Natural killer cell treated with Interleukin-12 subunit alpha and Interleukin-12 subunit beta and Interleukin-15 and Interleukin-18, amount 100 ng/mL, for 72 hours (primary cell): Measurements from ENCODE around the gene NBEA. TPM values are rescaled to one million over a fixed set of nuclear protein-coding genes. Genes with fewer than 3 reads are reported as not detected.
"Not testable (repeated sequence)": the region's sequence is repeated elsewhere in the genome, so short reads cannot be mapped to it uniquely, and the experiment has no call there.

Experiments used
- ATAC-seq, 2 donors: fragments of 150-1000 bp; cut with Tn5 transposase in 1 of 2; sonication (Bioruptor Pico), chemical (Tn5 transposase) in 1 of 2; 2 replicates each; pipeline ENCODE4 v1.10.0; 2021
- DNase-seq: peaks from one replicate; pipeline ENCODE4 v3.0.0; 2022; ENCODE audit warnings: low spot score
- H3K27ac Mint-ChIP-seq, 2 donors: 1 replicate in 1 of 2; 2 replicates in 1 of 2; pipeline ENCODE4 v1.8.0; 2022; ENCODE audit warnings: mixed read lengths in 2 of 2, mild to moderate bottlenecking in 1 of 2, moderate library complexity in 1 of 2
- H3K27me3 Mint-ChIP-seq, 2 donors: 1 replicate in 1 of 2; 2 replicates in 1 of 2; pipeline ENCODE4 v1.8.0; 2022; ENCODE audit warnings: mixed read lengths in 2 of 2
- H3K36me3 Mint-ChIP-seq: one replicate; pipeline ENCODE4 v1.8.0; 2022; ENCODE audit warnings: mixed read lengths
- H3K4me1 Mint-ChIP-seq, 2 donors: 1 replicate in 1 of 2; 2 replicates in 1 of 2; pipeline ENCODE4 v1.8.0; 2022; ENCODE audit warnings: low read depth in 2 of 2, mixed read lengths in 2 of 2, mild to moderate bottlenecking in 1 of 2
- H3K4me3 Mint-ChIP-seq: one replicate; pipeline ENCODE4 v1.8.0; 2022; ENCODE audit warnings: mixed read lengths
- H3K9me3 Mint-ChIP-seq: 2 replicates; pipeline ENCODE4 v1.8.0; 2022; ENCODE audit warnings: mixed read lengths
- total RNA-seq, 2 donors: library from RNA; stranded (reverse); gene quantifications; one replicate each; pipeline ENCODE4 v1.2.3, GENCODE V29; 2022

NBEA gene
- total RNA-seq, 2 donors from 2014 or later, result 0.08 to 0.12 TPM

DNA sequence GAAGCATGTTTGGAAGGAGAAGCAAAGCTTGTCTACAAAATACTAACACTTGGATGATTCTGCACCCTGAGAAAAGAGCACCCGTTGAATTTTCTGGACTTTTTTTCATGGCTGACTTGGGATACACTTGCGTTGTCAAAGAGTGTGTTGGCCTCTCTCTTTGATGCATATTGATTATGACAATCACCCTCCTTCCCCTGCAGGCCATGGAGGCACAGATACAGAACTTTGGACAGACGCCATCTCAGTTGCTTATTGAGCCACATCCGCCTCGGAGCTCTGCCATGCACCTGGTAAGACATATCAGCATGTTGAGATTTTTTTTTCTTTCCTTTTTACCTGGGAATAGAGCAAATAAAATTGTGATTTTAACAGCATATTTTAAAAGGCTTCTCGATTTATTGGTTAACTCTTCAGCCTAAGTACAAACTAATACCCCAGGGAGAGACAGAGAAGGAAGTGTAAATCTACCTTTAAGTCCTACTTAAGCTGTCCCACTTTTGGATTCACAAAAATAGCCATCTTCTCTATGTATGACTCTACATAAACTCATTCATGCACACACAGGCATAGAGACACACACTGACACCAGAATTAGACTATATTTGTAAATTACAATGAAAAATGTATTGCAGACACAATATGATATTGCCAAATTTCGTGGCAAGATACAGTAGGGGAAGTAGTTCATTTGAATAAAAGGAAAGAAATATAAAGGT is 704.1 kb downstream of the NBEA start:
- Mint-ChIP-seq H3K9me3 (no peaks in the 10 kb centered on the region), H3K27me3 (peaks cover 8% of the 10 kb centered on the region in 2 donors), H3K4me1 (no peaks in the 10 kb centered on the region), H3K27ac (no peak overlapping the region), H3K4me3 (no peak overlapping the region), H3K36me3 (no peaks in the 10 kb centered on the region)
- no peak for ATAC-seq
- no peak for DNase-seq

- ATAC-seq (no peak), DNase-seq (no peak)
- H3K27ac Mint-ChIP-seq, result no peak overlapping the region
- H3K4me1 Mint-ChIP-seq, result no peaks in the 10 kb centered on the region
- H3K4me3 Mint-ChIP-seq, result no peak overlapping the region
- peaks cover 7% of the 10 kb centered on the region in 2 donors for H3K27me3 Mint-ChIP-seq
- H3K36me3 Mint-ChIP-seq, result no peaks in the 10 kb centered on the region
- H3K9me3 Mint-ChIP-seq, result no peaks in the 10 kb centered on the region
These were observed 706.1 kb downstream of the NBEA start for GRCh38 chr13:35648201-35648600.

DNA sequence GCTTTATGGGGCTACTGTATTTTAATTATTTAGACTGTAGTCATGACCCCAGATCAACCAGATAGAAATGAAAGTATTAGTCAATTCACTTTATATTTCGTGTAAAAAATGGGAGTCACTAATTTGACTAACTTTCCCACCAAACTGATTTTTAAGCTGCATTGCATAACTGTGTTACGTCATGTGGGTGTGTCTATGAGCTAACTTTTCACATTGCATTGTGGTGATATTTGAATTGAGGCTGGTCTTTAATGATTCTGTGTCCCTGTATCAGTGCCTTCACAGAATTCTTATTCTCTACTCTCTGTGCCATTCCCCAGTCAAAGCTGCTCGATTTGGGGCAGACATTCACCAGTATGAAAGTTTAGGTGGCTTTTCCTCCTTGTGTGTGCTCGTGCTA is 707.1 kb downstream of the NBEA start:
- no peaks in the 10 kb centered on the region for H3K9me3 Mint-ChIP-seq
- H3K27ac Mint-ChIP-seq, result no peak overlapping the region
- no peak overlapping the region for H3K4me3 Mint-ChIP-seq
- H3K4me1 Mint-ChIP-seq, result no peaks in the 10 kb centered on the region
- ATAC-seq (no peak), DNase-seq (no peak)
- H3K27me3 Mint-ChIP-seq, result peaks cover 0 to 7% of the 10 kb centered on the region in 2 donors
- no peaks in the 10 kb centered on the region for H3K36me3 Mint-ChIP-seq

- no peaks in the 10 kb centered on the region for H3K9me3 Mint-ChIP-seq
- no peak for ATAC-seq
- H3K4me1 Mint-ChIP-seq, result no peaks in the 10 kb centered on the region
- H3K27me3 Mint-ChIP-seq, result no peaks in the 10 kb centered on the region
- H3K27ac Mint-ChIP-seq, result no peak overlapping the region
- H3K36me3 Mint-ChIP-seq, result no peaks in the 10 kb centered on the region
- DNase-seq, result no peak
- H3K4me3 Mint-ChIP-seq, result no peak overlapping the region
These were observed 717.7 kb downstream of the NBEA start for GRCh38 chr13:35659796-35660195.

DNA sequence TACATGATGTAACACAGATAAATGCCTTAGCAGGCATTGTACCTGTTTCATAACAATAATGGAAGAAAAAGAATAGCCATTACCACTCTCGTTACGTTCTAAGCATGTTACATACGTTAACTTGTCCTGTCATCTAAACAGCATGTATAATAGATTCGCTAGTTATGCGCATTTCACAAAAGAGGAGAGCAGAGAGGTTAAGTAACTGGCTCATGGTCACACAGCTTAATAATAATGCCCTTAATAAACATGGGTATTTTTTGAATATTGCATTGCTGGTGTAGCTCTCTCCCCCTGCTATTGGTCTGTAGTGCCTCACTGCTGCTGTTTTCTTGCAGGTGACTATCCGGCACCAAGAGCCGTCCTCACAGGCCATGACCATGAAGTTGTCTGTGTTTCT is 722.7 kb downstream of the NBEA start:
- Mint-ChIP-seq H3K4me1 (no peaks in the 10 kb centered on the region), H3K36me3 (no peaks in the 10 kb centered on the region), H3K9me3 (no peaks in the 10 kb centered on the region), H3K27me3 (no peaks in the 10 kb centered on the region), H3K4me3 (no peak overlapping the region), H3K27ac (no peak overlapping the region)
- DNase-seq, result no peak
- ATAC-seq, result no peak

GRCh38 chr13:35669321-35669720 is 727.3 kb downstream of the NBEA start:
- Mint-ChIP-seq H3K36me3 (no peaks in the 10 kb centered on the region), H3K27ac (no peak overlapping the region), H3K9me3 (no peaks in the 10 kb centered on the region), H3K27me3 (peaks cover 0 to 4% of the 10 kb centered on the region in 2 donors), H3K4me1 (no peaks in the 10 kb centered on the region), H3K4me3 (no peak overlapping the region)
- DNase-seq, result no peak
- no peak for ATAC-seq

GRCh38 chr13:35672611-35673010 is 730.5 kb downstream of the NBEA start:
- H3K36me3 Mint-ChIP-seq, result no peaks in the 10 kb centered on the region
- DNase-seq (no peak), ATAC-seq (no peak)
- H3K9me3 Mint-ChIP-seq, result no peaks in the 10 kb centered on the region
- no peak overlapping the region for H3K4me3 Mint-ChIP-seq
- no peak overlapping the region for H3K27ac Mint-ChIP-seq
- H3K4me1 Mint-ChIP-seq, result no peaks in the 10 kb centered on the region
- peaks cover 0 to 4% of the 10 kb centered on the region in 2 donors for H3K27me3 Mint-ChIP-seq

DNA sequence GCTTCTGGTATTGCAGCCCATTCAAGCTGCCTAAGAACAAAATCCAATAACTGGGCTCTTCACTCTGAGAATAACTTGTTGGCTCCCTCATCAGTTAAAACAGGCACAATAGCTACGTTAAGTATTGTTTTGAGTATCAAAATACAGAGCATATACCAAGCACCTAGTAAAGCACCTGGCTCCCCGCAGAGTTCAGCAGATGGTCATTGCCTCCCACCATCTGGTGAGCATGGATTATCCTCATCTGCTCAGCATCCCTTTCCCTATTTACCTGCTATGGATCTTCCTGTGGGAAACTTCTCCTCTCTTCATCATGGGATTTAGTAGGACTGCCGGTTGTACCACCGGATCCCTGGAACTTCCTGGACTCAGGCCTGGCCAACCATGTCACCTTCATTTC is 733.6 kb downstream of the NBEA start:
- no peak overlapping the region for H3K4me3 Mint-ChIP-seq

GRCh38 chr13:35677863-35678262 is 735.8 kb downstream of the NBEA start:
- not testable (repeated sequence) for H3K27me3 Mint-ChIP-seq, H3K4me1 Mint-ChIP-seq, H3K9me3 Mint-ChIP-seq, H3K27ac Mint-ChIP-seq, H3K4me3 Mint-ChIP-seq, H3K36me3 Mint-ChIP-seq, ATAC-seq, DNase-seq

More for the DNA sequence above, 733.6 kb downstream of the NBEA start:
- H3K36me3 Mint-ChIP-seq, result no peaks in the 10 kb centered on the region
- no peaks in the 10 kb centered on the region for H3K27me3 Mint-ChIP-seq
- no peaks in the 10 kb centered on the region for H3K4me1 Mint-ChIP-seq
- no peak for DNase-seq
- ATAC-seq, result no peak
- no peak overlapping the region for H3K27ac Mint-ChIP-seq
- no peaks in the 10 kb centered on the region for H3K9me3 Mint-ChIP-seq

- no peak overlapping the region for H3K27ac Mint-ChIP-seq
- no peaks in the 10 kb centered on the region for H3K27me3 Mint-ChIP-seq
- no peaks in the 10 kb centered on the region for H3K9me3 Mint-ChIP-seq
- no peaks in the 10 kb centered on the region for H3K36me3 Mint-ChIP-seq
- H3K4me3 Mint-ChIP-seq, result no peak overlapping the region
- H3K4me1 Mint-ChIP-seq, result peaks cover 2 to 5% of the 10 kb centered on the region in 2 donors
- no peak for DNase-seq
- no peak for ATAC-seq
These were observed 739.6 kb downstream of the NBEA start for GRCh38 chr13:35681685-35682084.

GRCh38 chr13:35684432-35684831 is 742.4 kb downstream of the NBEA start:
- Mint-ChIP-seq H3K4me1 (peaks cover 2 to 5% of the 10 kb centered on the region in 2 donors), H3K9me3 (peaks cover 6% of the 10 kb centered on the region), H3K4me3 (no peak overlapping the region), H3K36me3 (no peaks in the 10 kb centered on the region), H3K27ac (no peak overlapping the region), H3K27me3 (peaks cover 0 to 5% of the 10 kb centered on the region in 2 donors)
- DNase-seq, result no peak
- ATAC-seq, result no peak

DNA sequence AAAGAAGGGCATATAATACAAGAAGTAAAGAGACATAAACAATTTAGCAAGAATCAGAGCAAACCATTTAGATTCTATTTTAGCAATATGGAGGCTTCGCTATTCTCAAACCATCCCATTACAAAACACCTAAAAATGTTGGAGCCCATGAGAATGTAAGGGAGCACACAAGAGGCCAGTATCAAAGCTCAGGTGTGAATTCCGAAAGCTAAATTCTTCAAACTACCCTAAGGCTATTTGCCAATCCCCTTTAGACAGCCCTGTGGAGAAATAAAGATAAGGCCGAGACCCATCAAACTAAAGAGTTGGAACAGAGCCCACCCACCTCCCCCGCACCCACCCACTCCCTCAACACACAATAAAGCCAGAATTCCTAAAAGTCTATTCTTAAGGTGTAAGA is 745.3 kb downstream of the NBEA start:
- Mint-ChIP-seq H3K27ac (no peak overlapping the region), H3K4me3 (no peak overlapping the region), H3K36me3 (no peaks in the 10 kb centered on the region), H3K4me1 (peaks cover 2 to 5% of the 10 kb centered on the region in 2 donors), H3K9me3 (peaks cover 6% of the 10 kb centered on the region), H3K27me3 (peaks cover 0 to 5% of the 10 kb centered on the region in 2 donors)
- ATAC-seq (no peak), DNase-seq (no peak)

GRCh38 chr13:35690581-35691207 is 748.6 kb downstream of the NBEA start:
- DNase-seq (no peak), ATAC-seq (no peak)
- Mint-ChIP-seq H3K9me3 (peaks cover 6% of the 10 kb centered on the region), H3K36me3 (no peaks in the 10 kb centered on the region), H3K27ac (no peak overlapping the region), H3K27me3 (peaks cover 0 to 5% of the 10 kb centered on the region in 2 donors), H3K4me3 (no peak overlapping the region), H3K4me1 (no peaks in the 10 kb centered on the region)

DNA sequence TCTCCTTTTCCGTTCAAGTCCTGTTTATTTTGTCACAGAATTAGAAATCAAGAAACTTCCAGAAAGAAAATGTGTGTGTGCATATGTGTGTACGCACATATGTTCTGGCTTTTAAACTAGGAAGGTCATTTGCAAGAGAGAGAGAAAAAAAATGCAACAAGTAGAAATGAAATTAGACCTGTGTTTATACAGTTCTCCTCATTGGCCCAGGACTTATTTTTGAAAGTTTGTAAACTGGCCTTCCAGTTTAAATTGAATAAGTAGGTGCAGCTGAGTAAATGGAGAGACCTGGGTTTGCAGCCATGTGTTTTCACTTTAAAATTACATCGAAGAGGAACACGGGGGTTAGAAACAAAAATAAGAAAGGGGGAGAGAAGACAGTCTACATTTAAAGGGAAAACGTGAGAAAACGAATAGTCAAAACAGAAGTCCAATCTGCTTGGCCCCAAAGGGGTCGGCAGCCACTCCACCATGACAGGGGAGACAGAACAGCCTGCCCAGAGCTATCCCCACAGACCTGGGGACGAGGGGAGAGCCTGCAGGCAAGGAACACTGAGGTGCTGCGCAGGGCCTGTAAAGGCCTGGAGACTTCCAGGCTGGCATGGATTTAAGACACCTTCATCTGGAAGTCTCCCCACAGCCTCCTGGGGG is 751.2 kb downstream of the NBEA start:
- H3K27me3 Mint-ChIP-seq, result no peaks in the 10 kb centered on the region
- ATAC-seq, result no peak
- H3K4me1 Mint-ChIP-seq, result no peaks in the 10 kb centered on the region
- no peak overlapping the region for H3K27ac Mint-ChIP-seq
- H3K4me3 Mint-ChIP-seq, result no peak overlapping the region
- no peaks in the 10 kb centered on the region for H3K9me3 Mint-ChIP-seq
- H3K36me3 Mint-ChIP-seq, result no peaks in the 10 kb centered on the region
- DNase-seq, result no peak
